ENCODE data around the gene EFNB3.

DNA sequence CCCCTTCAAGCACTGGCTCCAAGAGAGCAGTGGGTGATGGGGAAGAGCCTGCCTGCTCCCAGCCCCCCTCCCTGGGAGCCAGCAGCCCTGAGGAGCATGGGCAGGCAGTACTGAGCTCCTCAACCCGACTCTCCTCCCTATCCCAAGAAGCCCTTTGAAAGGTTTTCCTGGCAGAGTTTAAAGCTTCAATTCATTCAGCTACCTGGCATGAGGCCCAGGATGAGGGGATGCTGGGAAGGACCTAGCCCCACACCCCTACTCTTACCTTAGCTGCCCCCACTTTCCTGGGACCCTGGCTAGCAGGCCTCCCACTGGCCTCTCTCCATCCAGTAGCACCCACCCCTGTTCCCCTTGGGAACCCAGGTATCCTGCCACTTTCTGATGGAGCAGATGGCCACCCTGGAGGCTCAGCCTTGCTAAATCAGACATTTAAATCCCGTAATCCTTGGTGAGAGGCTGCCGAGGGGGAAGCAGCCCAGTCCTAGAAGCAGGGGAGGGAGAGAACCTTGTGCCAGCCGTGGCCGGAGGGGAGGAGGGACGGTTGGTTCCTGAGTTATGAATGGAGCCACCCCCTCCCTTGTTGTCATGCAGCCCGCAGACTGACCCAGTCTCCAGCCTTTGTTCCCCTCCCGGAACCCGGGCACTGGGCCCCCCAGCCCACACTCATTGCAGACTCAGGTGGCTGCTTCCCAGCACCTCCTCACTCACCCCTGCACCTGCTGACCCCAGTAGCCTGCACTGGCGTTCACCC lies 37.2 kb upstream of the EFNB3 start:
- TF ChIP-seq, protein P1, sequence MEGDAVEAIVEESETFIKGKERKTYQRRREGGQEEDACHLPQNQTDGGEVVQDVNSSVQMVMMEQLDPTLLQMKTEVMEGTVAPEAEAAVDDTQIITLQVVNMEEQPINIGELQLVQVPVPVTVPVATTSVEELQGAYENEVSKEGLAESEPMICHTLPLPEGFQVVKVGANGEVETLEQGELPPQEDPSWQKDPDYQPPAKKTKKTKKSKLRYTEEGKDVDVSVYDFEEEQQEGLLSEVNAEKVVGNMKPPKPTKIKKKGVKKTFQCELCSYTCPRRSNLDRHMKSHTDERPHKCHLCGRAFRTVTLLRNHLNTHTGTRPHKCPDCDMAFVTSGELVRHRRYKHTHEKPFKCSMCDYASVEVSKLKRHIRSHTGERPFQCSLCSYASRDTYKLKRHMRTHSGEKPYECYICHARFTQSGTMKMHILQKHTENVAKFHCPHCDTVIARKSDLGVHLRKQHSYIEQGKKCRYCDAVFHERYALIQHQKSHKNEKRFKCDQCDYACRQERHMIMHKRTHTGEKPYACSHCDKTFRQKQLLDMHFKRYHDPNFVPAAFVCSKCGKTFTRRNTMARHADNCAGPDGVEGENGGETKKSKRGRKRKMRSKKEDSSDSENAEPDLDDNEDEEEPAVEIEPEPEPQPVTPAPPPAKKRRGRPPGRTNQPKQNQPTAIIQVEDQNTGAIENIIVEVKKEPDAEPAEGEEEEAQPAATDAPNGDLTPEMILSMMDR (IDR thresholded peaks at IDR 0.05): no peak
- TF ChIP-seq POLR2A (IDR thresholded peaks at IDR 0.05): no peak
- TF ChIP-seq POLR2AphosphoS5 (IDR thresholded peaks at IDR 0.05): no peak
- TF ChIP-seq EP300 (IDR thresholded peaks at IDR 0.05): no peak

Data from upper lobe of left lung (tissue), 4 donors.